ENCODE results near the gene PRDM1. TPM values are rescaled to one million over a fixed set of nuclear protein-coding genes. Genes with fewer than 3 reads are reported as not detected.

PRDM1 gene
- total and polyA plus RNA-seq, 4 donors, result 1.3 to 6.6 (median 2.0) TPM

- Histone ChIP-seq H3K36me3 (ENCODE audit: control insufficient read depth, insufficient read depth, low read length) (peaks cover 5% of the 10 kb centered on the region), H3K9me3 (ENCODE audit: control insufficient read depth, insufficient read depth, low read length) (no peaks in the 10 kb centered on the region), H3K4me1 (ENCODE audit: control insufficient read depth, insufficient read depth, low read length) (no peaks in the 10 kb centered on the region), H3K4me3 (ENCODE audit: low read depth, low read length) (no peak overlapping the region), H3K27ac (ENCODE audit: low read depth, low read length) (no peak overlapping the region), H3K27me3 (ENCODE audit: control insufficient read depth, insufficient read depth, low read length) (no peaks in the 10 kb centered on the region)
- DNase-seq (ENCODE audit: low read depth in 4 of 6, low spot score in 6 of 6), result no peak
- no CpG with 5 or more reads among the region's 3 CpGs for WGBS (ENCODE audit: insufficient coverage)
These were observed 22.9 kb downstream of the PRDM1 start for GRCh38 chr6:106109029-106109428.

GRCh38 chr6:106110164-106110826 is 24.2 kb downstream of the PRDM1 start:
- peaks cover 3% of the 10 kb centered on the region for H3K36me3 ChIP-seq (ENCODE audit: control insufficient read depth, insufficient read depth, low read length)
- WGBS (ENCODE audit: insufficient coverage), result 73% methylated on average over 3 of the region's 10 CpGs
- no peaks in the 10 kb centered on the region for H3K9me3 ChIP-seq (ENCODE audit: control insufficient read depth, insufficient read depth, low read length)
- no peak for DNase-seq (ENCODE audit: low read depth in 4 of 6, low spot score in 6 of 6)
- no peak overlapping the region for H3K4me3 ChIP-seq (ENCODE audit: low read depth, low read length)
- H3K4me1 ChIP-seq (ENCODE audit: control insufficient read depth, insufficient read depth, low read length), result no peaks in the 10 kb centered on the region
- no peaks in the 10 kb centered on the region for H3K27me3 ChIP-seq (ENCODE audit: control insufficient read depth, insufficient read depth, low read length)
- H3K27ac ChIP-seq (ENCODE audit: low read depth, low read length), result no peak overlapping the region

- WGBS (ENCODE audit: insufficient coverage), result no CpG with 5 or more reads among the region's 2 CpGs
- DNase-seq (ENCODE audit: low read depth in 4 of 6, low spot score in 6 of 6), result no peak
- Histone ChIP-seq H3K27ac (ENCODE audit: low read depth, low read length) (no peak overlapping the region), H3K4me1 (ENCODE audit: control insufficient read depth, insufficient read depth, low read length) (peaks cover 8% of the 10 kb centered on the region), H3K36me3 (ENCODE audit: control insufficient read depth, insufficient read depth, low read length) (no peaks in the 10 kb centered on the region), H3K9me3 (ENCODE audit: control insufficient read depth, insufficient read depth, low read length) (no peaks in the 10 kb centered on the region), H3K27me3 (ENCODE audit: control insufficient read depth, insufficient read depth, low read length) (no peaks in the 10 kb centered on the region), H3K4me3 (ENCODE audit: low read depth, low read length) (no peak overlapping the region)
These were observed 26.3 kb downstream of the PRDM1 start for GRCh38 chr6:106112433-106112832.

DNA sequence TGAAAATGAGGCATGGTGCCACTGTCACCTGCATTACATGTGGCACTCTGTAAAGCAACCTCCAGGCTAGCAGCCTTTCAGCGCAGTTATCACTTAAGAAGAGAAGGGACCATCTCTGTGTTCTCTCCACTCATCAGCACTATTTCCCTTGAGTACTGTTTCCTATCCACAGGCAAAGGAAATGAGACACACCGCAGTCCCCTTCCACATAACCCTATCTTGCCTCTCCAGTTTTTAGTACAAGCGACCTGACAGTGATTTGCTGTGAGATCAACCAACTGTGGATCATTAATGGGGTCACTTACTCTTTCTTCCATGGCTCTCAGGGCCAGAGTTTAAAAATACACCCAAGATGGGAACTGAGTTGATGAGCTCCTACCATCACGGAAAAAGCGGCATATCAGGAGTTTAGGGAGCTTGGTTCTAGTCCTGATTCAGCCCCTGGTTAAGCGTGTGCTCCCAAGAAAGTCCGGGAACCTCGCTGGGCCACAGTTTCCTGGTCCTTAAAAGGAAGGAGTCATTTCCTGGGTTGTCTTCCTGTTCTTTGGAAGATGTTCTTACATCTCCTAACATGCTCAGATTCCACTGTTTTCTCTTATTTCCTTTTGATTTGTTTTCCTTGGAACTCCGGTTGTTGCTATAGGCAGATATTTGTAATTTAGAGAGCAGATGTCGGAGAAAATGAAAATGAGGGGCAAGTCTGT is 27.3 kb downstream of the PRDM1 start:
- DNase-seq (ENCODE audit: low read depth in 4 of 6, low spot score in 6 of 6), result peak in 1 of 6 donors; percentile 30

DNA sequence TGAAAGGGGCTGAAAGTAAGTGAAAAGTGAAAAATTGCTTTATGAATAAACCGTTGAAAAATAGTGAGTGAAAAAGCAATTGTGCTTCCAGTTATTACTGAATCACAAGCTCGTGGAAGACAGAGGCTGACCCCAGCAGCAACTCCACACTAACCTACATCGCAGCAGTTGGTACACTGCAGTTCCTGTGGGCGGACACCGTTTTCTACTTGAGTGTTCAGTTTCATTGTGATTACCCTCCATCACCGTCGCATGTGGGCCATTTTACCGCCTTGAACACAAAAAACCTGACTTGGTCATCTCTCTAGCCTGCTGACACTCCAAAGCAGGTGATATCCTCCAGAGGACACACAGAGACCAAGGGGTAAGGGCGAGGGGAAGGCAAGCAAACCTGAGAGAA is 28.4 kb downstream of the PRDM1 start:
- H3K9me3 ChIP-seq (ENCODE audit: control insufficient read depth, insufficient read depth, low read length), result no peaks in the 10 kb centered on the region
- DNase-seq (ENCODE audit: low read depth in 4 of 6, low spot score in 6 of 6), result no peak
- peaks cover 8% of the 10 kb centered on the region for H3K4me1 ChIP-seq (ENCODE audit: control insufficient read depth, insufficient read depth, low read length)
- H3K4me3 ChIP-seq (ENCODE audit: low read depth, low read length), result no peak overlapping the region
- 80% methylated on average over 9 of the region's 9 CpGs for WGBS (ENCODE audit: insufficient coverage)
- no peaks in the 10 kb centered on the region for H3K36me3 ChIP-seq (ENCODE audit: control insufficient read depth, insufficient read depth, low read length)
- no peaks in the 10 kb centered on the region for H3K27me3 ChIP-seq (ENCODE audit: control insufficient read depth, insufficient read depth, low read length)
- H3K27ac ChIP-seq (ENCODE audit: low read depth, low read length), result no peak overlapping the region

More for the DNA sequence above, 27.3 kb downstream of the PRDM1 start:
- Histone ChIP-seq H3K27me3 (ENCODE audit: control insufficient read depth, insufficient read depth, low read length) (no peaks in the 10 kb centered on the region), H3K4me1 (ENCODE audit: control insufficient read depth, insufficient read depth, low read length) (peaks cover 8% of the 10 kb centered on the region), H3K36me3 (ENCODE audit: control insufficient read depth, insufficient read depth, low read length) (no peaks in the 10 kb centered on the region), H3K4me3 (ENCODE audit: low read depth, low read length) (no peak overlapping the region), H3K27ac (ENCODE audit: low read depth, low read length) (no peak overlapping the region), H3K9me3 (ENCODE audit: control insufficient read depth, insufficient read depth, low read length) (no peaks in the 10 kb centered on the region)
- 73% methylated on average over 5 of the region's 10 CpGs for WGBS (ENCODE audit: insufficient coverage)

DNA sequence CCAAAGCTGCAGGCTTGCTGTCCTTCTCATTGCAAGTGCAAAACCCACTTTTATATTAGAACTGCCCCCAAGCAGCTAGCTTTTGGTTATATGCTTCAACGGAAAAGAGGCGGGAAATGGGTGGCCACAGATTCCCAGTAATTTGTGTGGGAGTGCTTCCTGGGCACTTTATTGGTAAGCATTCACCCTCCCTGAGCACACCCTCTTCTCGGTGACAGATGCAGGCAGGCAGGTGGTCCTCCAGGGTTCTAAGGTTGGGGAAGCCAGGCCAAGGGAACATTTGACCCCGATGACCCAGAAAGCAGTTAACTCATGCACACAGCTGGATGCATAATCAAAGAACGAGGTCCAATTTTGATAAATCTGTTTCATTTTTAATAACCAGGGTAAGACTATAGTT is 29.1 kb downstream of the PRDM1 start:
- 96% methylated on average over 4 of the region's 5 CpGs for WGBS (ENCODE audit: insufficient coverage)
- no peaks in the 10 kb centered on the region for H3K27me3 ChIP-seq (ENCODE audit: control insufficient read depth, insufficient read depth, low read length)

GRCh38 chr6:106116125-106116832 is 30.1 kb downstream of the PRDM1 start:
- Histone ChIP-seq H3K27me3 (ENCODE audit: control insufficient read depth, insufficient read depth, low read length) (no peaks in the 10 kb centered on the region), H3K27ac (ENCODE audit: low read depth, low read length) (no peak overlapping the region), H3K36me3 (ENCODE audit: control insufficient read depth, insufficient read depth, low read length) (no peaks in the 10 kb centered on the region), H3K4me1 (ENCODE audit: control insufficient read depth, insufficient read depth, low read length) (peaks cover 8% of the 10 kb centered on the region), H3K4me3 (ENCODE audit: low read depth, low read length) (no peak overlapping the region), H3K9me3 (ENCODE audit: control insufficient read depth, insufficient read depth, low read length) (no peaks in the 10 kb centered on the region)
- peak in 2 of 6 donors; percentile 46 to 55 for DNase-seq (ENCODE audit: low read depth in 4 of 6, low spot score in 6 of 6)
- 79% methylated on average over 3 of the region's 6 CpGs for WGBS (ENCODE audit: insufficient coverage)

More for the DNA sequence above, 29.1 kb downstream of the PRDM1 start:
- peaks cover 8% of the 10 kb centered on the region for H3K4me1 ChIP-seq (ENCODE audit: control insufficient read depth, insufficient read depth, low read length)
- no peaks in the 10 kb centered on the region for H3K9me3 ChIP-seq (ENCODE audit: control insufficient read depth, insufficient read depth, low read length)
- DNase-seq (ENCODE audit: low read depth in 4 of 6, low spot score in 6 of 6), result no peak
- no peaks in the 10 kb centered on the region for H3K36me3 ChIP-seq (ENCODE audit: control insufficient read depth, insufficient read depth, low read length)
- H3K27ac ChIP-seq (ENCODE audit: low read depth, low read length), result no peak overlapping the region
- no peak overlapping the region for H3K4me3 ChIP-seq (ENCODE audit: low read depth, low read length)

GRCh38 chr6:106117579-106117978 is 31.4 kb downstream of the PRDM1 start:
- Histone ChIP-seq H3K27me3 (ENCODE audit: control insufficient read depth, insufficient read depth, low read length) (no peaks in the 10 kb centered on the region), H3K4me1 (ENCODE audit: control insufficient read depth, insufficient read depth, low read length) (peaks cover 8% of the 10 kb centered on the region), H3K9me3 (ENCODE audit: control insufficient read depth, insufficient read depth, low read length) (no peaks in the 10 kb centered on the region), H3K36me3 (ENCODE audit: control insufficient read depth, insufficient read depth, low read length) (no peaks in the 10 kb centered on the region), H3K27ac (ENCODE audit: low read depth, low read length) (no peak overlapping the region), H3K4me3 (ENCODE audit: low read depth, low read length) (no peak overlapping the region)
- no CpG with 5 or more reads among the region's 6 CpGs for WGBS (ENCODE audit: insufficient coverage)
- DNase-seq (ENCODE audit: low read depth in 4 of 6, low spot score in 6 of 6), result no peak

GRCh38 chr6:106118835-106119431 is 32.8 kb downstream of the PRDM1 start:
- no peaks in the 10 kb centered on the region for H3K27me3 ChIP-seq (ENCODE audit: control insufficient read depth, insufficient read depth, low read length)
- no peak for DNase-seq (ENCODE audit: low read depth in 4 of 6, low spot score in 6 of 6)
- no peaks in the 10 kb centered on the region for H3K9me3 ChIP-seq (ENCODE audit: control insufficient read depth, insufficient read depth, low read length)
- H3K27ac ChIP-seq (ENCODE audit: low read depth, low read length), result no peak overlapping the region
- WGBS (ENCODE audit: insufficient coverage), result 85% methylated on average over 2 of the region's 3 CpGs
- H3K4me1 ChIP-seq (ENCODE audit: control insufficient read depth, insufficient read depth, low read length), result peaks cover 8% of the 10 kb centered on the region
- no peaks in the 10 kb centered on the region for H3K36me3 ChIP-seq (ENCODE audit: control insufficient read depth, insufficient read depth, low read length)
- H3K4me3 ChIP-seq (ENCODE audit: low read depth, low read length), result no peak overlapping the region

Data from spinal cord (tissue), 10 donors.